ENCODE data around the gene MAJIN. TPM values are rescaled to one million over a fixed set of nuclear protein-coding genes. Genes with fewer than 3 reads are reported as not detected.

The MAJIN gene
- total and polyA plus RNA-seq, 2 experiments from 2014 or later: not detected

- no peak for DNase-seq (ENCODE audit: low spot score)
- no peak overlapping the region for H3K4me3 ChIP-seq
- H3K4me2 ChIP-seq: no peak overlapping the region
- no peaks in the 10 kb centered on the region for H3K27me3 ChIP-seq
- peaks cover 19% of the 10 kb centered on the region for H3K4me1 ChIP-seq (ENCODE audit: insufficient read depth)
- no peaks in the 10 kb centered on the region for H3K9me3 ChIP-seq (ENCODE audit: low read depth)
- H3K36me3 ChIP-seq (replicated peaks; ENCODE audit: insufficient read depth, low read depth): no peaks in the 10 kb centered on the region
- H3K79me2 ChIP-seq: no peaks in the 10 kb centered on the region
- TF ChIP-seq EZH2phosphoT487 (IDR thresholded peaks at IDR 0.05; ENCODE audit: low read depth, severe bottlenecking, unreplicated experiment) (no peak), EZH2 (IDR thresholded peaks at IDR 0.05; ENCODE audit: borderline replicate concordance) (no peak), CTCF (IDR thresholded peaks at IDR 0.05; ENCODE audit: poor library complexity) (no peak)
- no peaks in the 10 kb centered on the region for H4K20me1 ChIP-seq (ENCODE audit: insufficient read depth, poor library complexity, severe bottlenecking)
- no peak overlapping the region for H3K27ac ChIP-seq
- no peak overlapping the region for H2AFZ ChIP-seq
- no peaks in the 10 kb centered on the region for H3K9me2 ChIP-seq (replicated peaks; ENCODE audit: insufficient read depth)
- WGBS (ENCODE audit: low lambda C conversion rate, missing lambda C conversion rate): 77% methylated on average over 5 of the region's 5 CpGs
Observed at GRCh38 chr11:65002706-65003105, 30.8 kb upstream of the MAJIN start.

GRCh38 chr11:64999478-64999877 is 27.6 kb upstream of the MAJIN start:
- H4K20me1 ChIP-seq (ENCODE audit: insufficient read depth, poor library complexity, severe bottlenecking): no peaks in the 10 kb centered on the region
- H3K4me1 ChIP-seq (ENCODE audit: insufficient read depth): peaks cover 26% of the 10 kb centered on the region
- TF ChIP-seq EZH2 (IDR thresholded peaks at IDR 0.05; ENCODE audit: borderline replicate concordance): no peak
- 53% methylated on average over 1 of the region's 1 CpG for WGBS (ENCODE audit: low lambda C conversion rate, missing lambda C conversion rate)
- no peaks in the 10 kb centered on the region for H3K36me3 ChIP-seq (replicated peaks; ENCODE audit: insufficient read depth, low read depth)
- H3K27me3 ChIP-seq: no peaks in the 10 kb centered on the region
- peak overlapping the region; percentile 51 for H3K4me2 ChIP-seq
- no peak overlapping the region for H2AFZ ChIP-seq
- DNase-seq (ENCODE audit: low spot score): no peak
- H3K4me3 ChIP-seq: no peak overlapping the region
- no peaks in the 10 kb centered on the region for H3K9me2 ChIP-seq (replicated peaks; ENCODE audit: insufficient read depth)
- no peaks in the 10 kb centered on the region for H3K9me3 ChIP-seq (ENCODE audit: low read depth)
- H3K27ac ChIP-seq: peak overlapping the region; percentile 99
- no peaks in the 10 kb centered on the region for H3K79me2 ChIP-seq

- no peak overlapping the region for H3K4me3 ChIP-seq
- peak overlapping the region; percentile 99 for H3K27ac ChIP-seq
- DNase-seq (ENCODE audit: low spot score): peak; percentile 81
Observed at GRCh38 chr11:64998690-64999431, 27.0 kb upstream of the MAJIN start.

More at GRCh38 chr11:64998690-64999431, 27.0 kb upstream of the MAJIN start:
- Histone ChIP-seq H3K36me3 (replicated peaks; ENCODE audit: insufficient read depth, low read depth) (no peaks in the 10 kb centered on the region), H3K27me3 (no peaks in the 10 kb centered on the region), H2AFZ (no peak overlapping the region), H3K4me2 (peak overlapping the region; percentile 68), H3K9me3 (ENCODE audit: low read depth) (no peaks in the 10 kb centered on the region), H3K9me2 (replicated peaks; ENCODE audit: insufficient read depth) (no peaks in the 10 kb centered on the region), H3K79me2 (no peaks in the 10 kb centered on the region), H4K20me1 (ENCODE audit: insufficient read depth, poor library complexity, severe bottlenecking) (no peaks in the 10 kb centered on the region), H3K4me1 (ENCODE audit: insufficient read depth) (peaks cover 26% of the 10 kb centered on the region)
- TF ChIP-seq EZH2phosphoT487 (IDR thresholded peaks at IDR 0.05; ENCODE audit: low read depth, severe bottlenecking, unreplicated experiment) (no peak), CTCF (IDR thresholded peaks at IDR 0.05; ENCODE audit: poor library complexity) (no peak), EZH2 (IDR thresholded peaks at IDR 0.05; ENCODE audit: borderline replicate concordance) (no peak)
- 65% methylated on average over 9 of the region's 9 CpGs for WGBS (ENCODE audit: low lambda C conversion rate, missing lambda C conversion rate)

Data from hepatocyte (in vitro differentiated cells).